Body of pancreas (tissue), 4 donors: ENCODE measurements around the gene FGF1.

ENCODE experiments used
- CTCF ChIP-seq, 7 experiments: fragments of 450-650 bp in 4 of 7; fragments of 200-600 bp in 3 of 7; sonication (generic) in 3 of 7; IDR thresholded peaks; one replicate each; pipeline ENCODE4 v1.5.1; 2016 to 2019; ENCODE audit warnings: antibody characterized with exemption in 7 of 7
- POLR2A ChIP-seq, 3 donors: fragments of 450-650 bp; IDR thresholded peaks; one replicate each; pipeline ENCODE4 v1.6.1; 2016; ENCODE audit warnings: antibody characterized with exemption in 3 of 3, mild to moderate bottlenecking in 2 of 3

GRCh38 chr5:142698447-142699183, 12.7 kb upstream of the FGF1 start:
- no peak for TF ChIP-seq CTCF (IDR thresholded peaks at IDR 0.05)
- no peak for TF ChIP-seq POLR2A (IDR thresholded peaks at IDR 0.05)
